Astrocyte of the cerebellum (primary cell): Measurements from ENCODE around the gene MRPL44.

Experiments
- DNase-seq: peaks from one replicate; pipeline ENCODE4 v3.0.0-alpha.2; 2011; ENCODE audit warnings: low read depth
- H3K4me3 ChIP-seq: 2 replicates; pipeline ENCODE4 v1.5.1; 2011; ENCODE audit warnings: mild to moderate bottlenecking, low read depth, low read length, moderate library complexity
- CTCF ChIP-seq: IDR thresholded peaks from 2 replicates; pipeline ENCODE4 v1.5.1; 2012; ENCODE audit warnings: low read length, low read depth, moderate library complexity, mild to moderate bottlenecking; ENCODE audit errors: missing control alignments
- in situ Hi-C: cut with HindIII; loops from 2 replicates; pipeline ENCODE4 v1.10.0; 2017; ENCODE audit warnings: low sequenced_read_pairs

MRPL44 gene

DNA sequence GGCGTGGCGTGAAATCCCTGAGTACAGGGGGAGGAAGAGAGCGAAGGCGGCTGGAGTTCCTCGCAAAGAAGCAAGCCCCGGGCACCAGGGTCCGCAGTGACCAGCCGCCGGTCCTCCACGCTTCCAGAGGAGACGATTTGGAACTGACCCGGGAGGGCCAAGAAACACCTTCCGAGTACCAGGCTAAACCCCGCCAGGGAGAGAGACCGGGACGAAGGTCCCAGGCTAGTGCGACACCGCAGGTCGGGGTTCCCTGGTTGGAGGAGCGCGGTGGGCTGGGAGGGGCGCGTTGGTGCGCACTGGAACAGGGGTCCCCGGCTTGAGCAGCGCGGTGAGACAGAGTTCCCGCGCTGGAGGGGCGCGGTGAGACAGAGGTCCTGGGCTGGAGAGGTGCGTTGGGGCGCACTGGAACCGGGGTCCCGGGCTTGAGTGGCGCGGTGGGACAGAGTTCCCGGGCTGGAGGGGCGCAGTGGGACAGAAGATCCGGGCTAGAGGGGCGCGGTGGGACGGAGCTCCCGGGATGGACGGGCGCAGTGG is 13.0 kb upstream of the MRPL44 start:
- peak overlapping the region; percentile 92 for H3K4me3 ChIP-seq
- no peak for DNase-seq
- no peak for TF ChIP-seq CTCF
- in situ Hi-C loops, result no loop called here

GRCh38 chr2:223944703-223945531 is 12.3 kb upstream of the MRPL44 start, which contains the start of gene WDFY1:
Gene WDFY1, minus strand, starts transcription at chr2:223945335. Its CDS starts 51 bp downstream, at chr2:223945284.
- H3K4me3 ChIP-seq, result peak within 1 kb of the TSS; percentile 92
- in situ Hi-C loops, result no loop called here
- DNase-seq, result peak; percentile 59
- TF ChIP-seq CTCF, result no peak

DNA sequence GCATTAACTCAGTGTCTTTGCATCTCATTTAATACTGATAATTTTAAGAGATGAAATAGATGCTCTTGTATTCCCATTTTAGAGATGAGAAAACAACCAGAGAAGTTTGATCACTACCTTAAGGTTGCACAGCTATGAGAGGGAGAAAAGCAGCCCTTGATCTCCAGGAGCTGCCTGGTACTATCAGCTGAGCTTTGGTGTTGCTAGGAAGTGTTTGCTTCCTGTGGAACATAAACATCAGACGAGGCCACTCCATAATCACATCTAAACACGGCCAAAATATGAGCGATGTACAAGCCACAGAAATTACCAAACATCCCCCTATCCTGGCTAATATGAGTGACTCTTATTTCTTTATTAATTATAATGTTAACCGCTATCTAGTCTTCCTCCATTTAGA is 11.5 kb upstream of the MRPL44 start:
- H3K4me3 ChIP-seq, result no peak overlapping the region
- in situ Hi-C loops, result no loop called here
- TF ChIP-seq CTCF, result no peak
- DNase-seq, result no peak

DNA sequence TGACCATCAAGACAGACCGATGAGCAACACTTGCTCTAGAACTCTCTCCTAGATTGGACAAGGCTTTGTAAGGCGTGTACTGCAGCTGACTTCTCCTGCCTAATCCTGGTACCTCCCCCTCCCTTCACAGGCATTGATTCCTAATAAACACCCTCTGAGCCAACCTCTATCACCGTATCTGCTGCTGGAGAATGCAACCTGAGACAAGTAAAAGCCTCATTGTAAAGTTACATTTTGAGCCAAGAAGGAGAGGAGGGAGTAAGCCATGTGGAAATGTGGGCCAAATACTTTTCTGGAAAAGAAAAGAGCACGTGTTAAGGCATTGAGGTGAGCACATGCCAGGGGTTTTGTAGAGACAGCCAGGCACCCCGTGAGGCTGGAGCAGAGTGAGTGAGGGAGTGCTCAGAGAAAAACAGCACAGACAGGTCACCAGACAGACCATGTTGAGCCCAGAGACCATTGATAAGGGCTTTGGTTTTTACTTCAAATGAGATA is 9.5 kb upstream of the MRPL44 start:
- no peak for DNase-seq
- H3K4me3 ChIP-seq, result no peak overlapping the region
- in situ Hi-C loops, result no loop called here
- TF ChIP-seq CTCF, result no peak

DNA sequence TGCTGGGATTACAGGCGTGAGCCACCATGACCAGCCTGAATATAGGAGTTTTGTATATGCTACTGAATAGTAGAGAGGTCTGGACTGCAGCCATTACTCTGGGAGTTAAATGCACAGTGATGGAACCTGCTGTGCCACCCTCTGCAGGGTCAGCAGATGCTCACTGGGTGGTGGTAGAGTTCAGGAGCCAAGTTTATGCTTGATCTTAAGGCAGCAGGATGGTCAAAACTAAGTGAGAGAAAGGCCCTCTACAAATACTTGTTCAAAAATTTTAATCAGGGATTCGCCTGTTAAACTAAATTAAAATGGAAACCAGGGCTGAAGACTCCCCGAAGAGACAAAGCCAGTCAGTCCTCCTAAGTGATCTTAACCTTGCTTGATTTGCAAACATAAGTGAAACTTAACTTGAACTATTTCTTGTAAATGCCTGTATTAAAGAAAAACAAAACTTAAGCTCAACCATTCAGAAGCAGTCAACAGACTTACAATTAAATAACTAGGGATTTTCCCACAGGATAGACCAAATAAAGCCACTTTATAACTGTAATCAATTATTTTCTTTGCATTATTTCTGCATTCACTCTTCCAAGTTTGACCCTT is 7.9 kb upstream of the MRPL44 start:
- no peak for DNase-seq
- in situ Hi-C loops, result no loop called here
- no peak overlapping the region for H3K4me3 ChIP-seq
- TF ChIP-seq CTCF, result no peak

DNA sequence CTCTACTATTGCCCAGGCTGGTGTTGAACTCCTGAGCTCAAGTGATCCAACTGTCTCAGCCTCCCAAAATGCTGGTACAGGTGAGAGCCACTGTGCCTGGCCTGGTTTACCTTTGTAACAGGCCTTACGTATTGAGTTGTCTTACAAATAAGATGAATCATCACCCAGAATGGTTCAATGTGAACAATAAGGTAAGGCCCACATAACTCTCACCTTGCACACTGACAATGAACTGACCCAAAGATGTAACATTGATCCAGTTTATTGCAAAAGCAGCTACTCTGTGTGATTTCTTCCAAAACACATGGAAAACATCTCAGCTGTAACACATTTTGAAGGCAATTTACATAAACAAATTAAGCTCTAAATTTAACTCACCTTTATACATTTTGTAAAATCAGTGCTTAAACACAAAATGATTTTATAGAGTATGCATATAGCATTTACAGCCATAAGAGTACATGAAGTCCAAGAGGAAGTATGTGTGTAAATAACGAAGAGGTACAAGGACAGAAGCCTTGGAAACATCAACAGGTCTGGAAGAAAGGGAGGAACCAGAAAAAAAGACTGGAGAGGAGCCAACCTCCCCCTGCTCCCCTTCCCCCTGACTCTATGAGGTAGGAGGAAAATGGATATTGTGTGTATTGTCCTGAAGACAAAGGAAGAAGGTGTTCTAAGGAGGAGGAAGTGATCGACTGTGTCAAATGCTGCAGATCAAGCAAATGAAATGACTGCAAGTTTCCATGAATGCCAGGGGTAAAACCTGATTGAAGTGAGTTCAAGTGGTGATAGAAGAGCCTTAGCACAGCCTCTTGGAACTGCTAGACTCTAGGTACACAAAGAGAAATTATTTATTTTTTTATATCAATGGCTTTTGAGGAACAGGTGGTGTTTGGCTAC is 6.6 kb upstream of the MRPL44 start:
- in situ Hi-C loops, result no loop called here
- no peak for TF ChIP-seq CTCF
- no peak for DNase-seq
- H3K4me3 ChIP-seq, result no peak overlapping the region
